ENCODE measurements around the gene PLXNA3.

PLXNA3 gene

GRCh38 chrX:154483325-154483724 lies 25.2 kb downstream of the PLXNA3 start:
- DNase-seq (ENCODE audit: low read depth), result no peak

DNA sequence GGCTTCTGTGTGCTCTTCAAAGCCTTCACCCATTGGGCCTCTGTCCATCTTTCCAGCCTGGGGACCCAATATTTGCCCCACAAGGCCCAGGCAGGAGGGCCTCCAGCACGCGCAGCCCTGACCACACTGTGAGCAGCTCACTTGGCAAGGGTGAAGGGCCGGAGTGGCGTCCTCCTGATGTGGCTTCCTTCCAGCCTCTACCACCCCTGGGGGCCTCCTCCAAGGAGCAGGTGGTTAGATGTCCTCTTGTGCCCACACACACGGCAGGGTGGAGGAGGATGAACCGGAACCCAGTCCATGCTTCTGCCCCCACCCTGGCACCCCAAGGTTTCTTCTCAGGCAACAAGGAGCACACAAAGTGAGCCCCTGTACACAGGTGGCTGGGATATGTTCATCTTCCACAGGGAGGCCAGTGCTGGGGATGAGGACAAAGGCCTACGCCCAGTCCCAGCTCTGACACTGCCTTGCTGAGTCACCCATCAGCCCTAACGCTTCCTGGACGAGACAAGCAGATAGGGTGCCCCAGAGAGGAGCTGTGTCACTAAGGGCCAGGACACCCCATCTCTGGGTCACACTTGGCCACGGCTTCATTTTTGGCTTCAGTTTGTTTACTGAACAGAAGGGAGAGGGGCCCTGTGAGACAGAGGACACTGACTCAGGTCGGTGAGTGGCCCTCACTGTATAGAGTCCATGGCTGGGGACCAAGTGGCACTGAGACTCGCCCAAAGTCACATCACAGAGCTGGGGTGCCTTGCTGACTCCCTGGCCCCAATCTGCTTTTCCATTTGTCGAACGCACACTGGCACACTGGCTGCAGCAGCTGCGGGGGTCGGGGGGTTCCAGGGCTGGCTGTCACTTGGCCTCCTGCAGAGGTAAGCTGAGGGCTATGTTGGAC lies 26.4 kb downstream of the PLXNA3 start:
- peak; percentile 20 for DNase-seq (ENCODE audit: low read depth)
- no peak for TF ChIP-seq CTCF (conservative IDR thresholded peaks at IDR 0.05; ENCODE audit: control insufficient read depth, insufficient read depth, low read depth, low read length)
- H3K4me3 ChIP-seq (ENCODE audit: control insufficient read depth, low read depth, low read length), result no peak overlapping the region

More at GRCh38 chrX:154483325-154483724, 25.2 kb downstream of the PLXNA3 start:
- no peak overlapping the region for H3K4me3 ChIP-seq (ENCODE audit: control insufficient read depth, low read depth, low read length)
- no peak for TF ChIP-seq CTCF (conservative IDR thresholded peaks at IDR 0.05; ENCODE audit: control insufficient read depth, insufficient read depth, low read depth, low read length)

DNA sequence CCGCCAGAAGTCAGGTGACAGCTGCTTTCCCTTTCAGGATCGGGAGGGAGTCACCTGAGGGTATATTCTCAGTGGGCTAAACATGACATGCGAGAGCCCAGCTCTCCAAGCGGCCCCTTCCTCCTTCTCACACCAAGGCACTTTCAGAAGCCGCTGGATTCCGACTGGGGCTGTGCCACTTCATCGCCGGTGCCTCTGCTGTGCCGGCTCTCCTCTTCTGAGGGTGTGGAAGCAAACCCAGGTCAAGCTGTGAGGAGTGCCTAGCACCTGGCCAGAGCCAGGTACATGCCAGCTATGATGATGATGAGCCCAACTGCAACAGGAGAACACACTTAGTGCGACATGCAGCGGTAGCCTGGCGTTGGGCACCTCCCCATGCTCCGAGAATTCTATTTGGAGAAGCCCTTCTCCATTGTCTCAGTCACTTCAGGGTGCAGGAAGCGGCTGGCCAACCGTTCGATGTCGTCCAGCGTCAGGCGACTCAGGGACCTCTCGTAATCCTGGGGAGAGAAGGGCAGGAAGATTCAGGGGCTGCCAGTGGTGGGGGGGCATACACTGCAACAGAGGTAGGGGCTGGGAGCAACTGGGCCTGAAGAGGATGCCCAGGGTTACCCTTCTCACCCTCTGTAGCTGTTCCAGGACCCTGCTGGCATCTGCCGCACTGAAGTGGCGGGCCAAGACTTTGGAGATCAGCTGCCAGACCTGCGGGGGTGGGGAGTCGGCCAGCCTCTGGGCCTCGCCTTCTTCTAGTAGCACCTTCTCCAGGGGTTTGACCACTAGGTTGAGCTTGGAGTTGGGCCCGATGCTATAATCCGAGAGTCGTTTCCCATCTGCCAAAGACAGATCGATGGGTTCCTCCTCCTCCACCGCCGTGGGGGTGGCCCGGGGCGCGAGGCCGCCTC lies 27.3 kb downstream of the PLXNA3 start:
- peak overlapping the region; percentile 49 for H3K4me3 ChIP-seq (ENCODE audit: control insufficient read depth, low read depth, low read length)
- no peak for DNase-seq (ENCODE audit: low read depth)
- no peak for TF ChIP-seq CTCF (conservative IDR thresholded peaks at IDR 0.05; ENCODE audit: control insufficient read depth, insufficient read depth, low read depth, low read length)

DNA sequence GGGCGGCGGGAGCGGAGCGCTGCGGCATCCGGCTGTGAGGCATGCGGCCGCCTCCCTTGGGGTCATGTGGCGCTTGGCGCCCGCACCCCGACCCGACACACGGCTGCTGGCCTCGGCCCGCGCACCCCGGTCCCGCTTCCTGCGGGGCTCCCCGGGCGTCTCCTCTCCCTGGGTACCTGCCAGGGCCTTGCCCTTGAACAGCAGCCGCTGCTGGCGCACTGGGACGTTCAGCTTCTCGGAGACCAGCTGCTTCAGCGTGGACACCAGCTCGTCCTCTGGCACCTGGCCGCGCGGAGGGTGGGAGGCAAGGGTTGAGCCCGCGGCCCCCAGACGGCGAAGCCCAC lies 27.9 kb downstream of the PLXNA3 start:
- DNase-seq (ENCODE audit: low read depth), result no peak
- peak overlapping the region; percentile 49 for H3K4me3 ChIP-seq (ENCODE audit: control insufficient read depth, low read depth, low read length)
- TF ChIP-seq CTCF (conservative IDR thresholded peaks at IDR 0.05; ENCODE audit: control insufficient read depth, insufficient read depth, low read depth, low read length), result no peak

GRCh38 chrX:154486396-154487207 lies 28.5 kb downstream of the PLXNA3 start, which contains the start of gene UBL4A:
Gene UBL4A, minus strand, starts transcription at chrX:154486615. Its CDS starts 31 bp downstream, at chrX:154486584.
- peak within 1 kb of the TSS; percentile 49 for H3K4me3 ChIP-seq (ENCODE audit: control insufficient read depth, low read depth, low read length)
- TF ChIP-seq CTCF (conservative IDR thresholded peaks at IDR 0.05; ENCODE audit: control insufficient read depth, insufficient read depth, low read depth, low read length), result no peak
- peak; percentile 36 for DNase-seq (ENCODE audit: low read depth)
